Measurements from ENCODE around the gene C11orf71.

Gene C11orf71, protein sequence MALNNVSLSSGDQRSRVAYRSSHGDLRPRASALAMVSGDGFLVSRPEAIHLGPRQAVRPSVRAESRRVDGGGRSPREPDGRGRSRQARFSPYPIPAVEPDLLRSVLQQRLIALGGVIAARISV

DNA sequence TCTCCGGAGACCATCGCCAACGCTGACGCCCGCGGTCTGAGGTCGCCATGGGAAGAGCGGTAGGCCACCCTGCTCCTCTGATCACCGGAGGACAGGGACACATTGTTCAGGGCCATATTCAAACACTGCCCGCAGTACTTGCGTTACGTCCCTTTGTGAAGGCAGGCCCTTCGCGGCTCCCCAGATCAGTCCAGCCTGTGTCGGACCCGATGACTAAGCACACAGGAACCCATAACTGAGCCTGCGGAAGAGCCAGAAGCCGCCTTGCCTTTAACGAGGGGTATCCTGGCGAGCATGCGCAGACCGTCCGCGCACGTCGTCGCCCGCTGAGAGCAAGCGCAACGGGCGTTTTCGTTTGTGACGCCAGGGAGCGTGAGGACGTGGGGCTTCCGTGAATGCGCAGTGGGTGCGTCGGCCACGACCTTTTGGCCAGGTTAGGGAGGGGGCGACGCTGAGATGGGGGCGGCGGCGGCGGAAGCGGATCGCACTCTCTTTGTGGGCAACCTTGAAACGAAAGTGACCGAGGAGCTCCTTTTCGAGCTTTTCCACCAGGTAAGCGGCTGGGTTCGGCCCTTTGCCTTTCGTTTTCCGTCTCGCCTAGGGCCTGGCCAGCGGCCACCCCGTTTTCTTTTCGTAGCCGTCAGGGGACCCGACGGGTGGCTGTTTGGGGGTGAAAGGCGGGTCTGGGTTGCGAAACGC is at the start of gene C11orf71, which contains the start of gene RBM7:
C11orf71 (minus strand) TSS at position 296 of the 699 bp plus-strand sequence; CDS start at position 116, 180 bp downstream.
RBM7 (plus strand) TSS at position 451 of the 699 bp plus-strand sequence; CDS start at position 457, 6 bp downstream.
- DNase-seq = peak; percentile 90 to 92

DNA sequence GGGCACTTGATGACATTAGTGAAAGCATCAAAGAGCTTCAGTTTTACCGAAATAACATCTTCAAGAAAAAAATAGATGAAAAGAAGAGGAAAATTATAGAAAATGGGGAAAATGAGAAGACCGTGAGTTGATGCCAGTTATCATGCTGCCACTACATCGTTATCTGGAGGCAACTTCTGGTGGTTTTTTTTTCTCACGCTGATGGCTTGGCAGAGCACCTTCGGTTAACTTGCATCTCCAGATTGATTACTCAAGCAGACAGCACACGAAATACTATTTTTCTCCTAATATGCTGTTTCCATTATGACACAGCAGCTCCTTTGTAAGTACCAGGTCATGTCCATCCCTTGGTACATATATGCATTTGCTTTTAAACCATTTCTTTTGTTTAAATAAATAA is 49.5 kb upstream of the C11orf71 start:
- no peak for DNase-seq

DNA sequence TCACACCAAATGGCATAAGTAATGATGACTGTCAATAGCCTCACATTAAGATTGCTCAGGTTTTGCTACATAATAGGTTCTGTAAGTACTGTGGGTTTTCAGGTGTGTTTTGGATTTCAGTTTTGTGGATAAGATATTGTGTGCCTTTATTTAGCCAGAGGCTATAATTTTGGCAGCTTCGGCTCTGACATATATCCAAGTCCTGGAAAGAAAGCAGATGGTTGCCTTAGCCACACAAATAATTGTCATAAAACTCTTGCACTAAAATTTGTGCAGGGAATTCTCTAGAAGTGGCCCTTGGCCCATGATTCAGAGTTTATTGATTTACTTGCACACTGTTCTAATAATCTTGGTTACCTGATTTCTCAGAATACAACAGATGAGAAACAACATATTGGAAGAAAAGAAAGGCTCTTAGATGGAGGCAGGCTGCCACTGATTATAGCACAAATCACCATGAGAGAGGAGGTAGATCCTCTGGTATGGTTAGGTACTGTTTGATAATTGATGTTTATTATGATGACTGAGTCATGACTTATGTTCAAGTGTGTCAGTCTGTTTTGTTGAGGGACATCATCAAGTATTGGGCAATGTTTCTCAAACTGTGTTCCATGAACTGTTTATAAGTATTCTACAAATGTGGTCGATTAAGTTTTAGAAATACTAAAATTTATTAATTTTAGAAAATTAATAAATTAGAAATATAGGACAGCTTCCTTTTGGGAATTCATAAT is 48.6 kb upstream of the C11orf71 start:
- no peak for DNase-seq

DNA sequence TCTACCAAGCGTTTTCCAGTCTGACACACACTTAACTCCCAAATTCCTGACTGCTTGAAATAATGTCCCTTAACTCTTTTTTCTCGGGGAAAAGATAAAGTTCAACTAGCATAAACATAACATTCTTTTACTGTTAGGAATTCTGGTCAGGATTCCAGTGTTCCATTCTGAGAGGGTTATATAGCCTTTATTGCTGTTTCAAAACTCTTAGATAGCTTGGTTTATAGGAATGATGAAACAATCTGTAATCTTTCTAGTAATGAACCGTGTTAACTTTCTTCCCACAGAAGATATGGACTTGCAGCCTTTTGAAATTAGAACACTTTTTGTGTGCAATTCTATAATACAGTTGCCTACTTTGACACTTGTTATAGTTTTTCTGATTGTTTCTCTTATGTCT is 47.6 kb upstream of the C11orf71 start:
- no peak for DNase-seq

DNA sequence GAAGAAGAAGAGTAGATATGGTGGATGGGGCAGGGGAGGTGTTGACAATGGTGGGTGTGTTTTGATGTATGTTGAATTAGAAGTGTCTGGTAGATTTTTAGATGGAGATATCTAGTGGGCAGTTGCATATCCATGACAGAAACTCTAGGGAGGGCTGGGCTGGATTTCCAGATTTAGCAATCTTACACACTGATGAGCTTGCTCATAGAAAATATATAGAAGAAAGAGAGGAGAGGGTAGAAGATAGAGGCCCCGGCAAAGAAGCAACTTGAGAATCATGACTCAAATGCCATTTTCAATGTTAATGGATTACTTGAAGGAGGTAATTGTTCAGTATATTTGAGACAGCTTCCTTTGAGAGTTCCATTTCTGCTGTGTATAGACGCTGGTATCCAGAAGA is 47.1 kb upstream of the C11orf71 start:
- DNase-seq = no peak

DNA sequence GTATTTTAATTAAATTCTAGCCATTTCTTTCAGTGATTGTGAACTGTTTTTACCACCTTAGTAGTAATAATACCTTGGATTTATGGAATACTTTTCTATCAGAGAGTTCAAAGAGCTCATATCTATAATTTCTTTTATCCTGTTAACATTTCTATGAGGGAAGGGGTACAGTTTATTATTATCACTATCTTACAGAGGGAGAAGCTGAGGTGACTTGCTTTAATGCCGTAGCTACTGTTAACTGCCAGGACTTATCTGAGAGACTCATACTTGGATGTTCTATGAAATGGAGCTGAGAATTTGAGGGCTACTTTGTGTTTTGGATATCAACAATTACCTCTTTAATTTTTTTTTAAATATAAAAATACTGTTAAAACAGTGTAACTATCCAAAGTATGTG is 42.2 kb upstream of the C11orf71 start:
- DNase-seq = no peak

DNA sequence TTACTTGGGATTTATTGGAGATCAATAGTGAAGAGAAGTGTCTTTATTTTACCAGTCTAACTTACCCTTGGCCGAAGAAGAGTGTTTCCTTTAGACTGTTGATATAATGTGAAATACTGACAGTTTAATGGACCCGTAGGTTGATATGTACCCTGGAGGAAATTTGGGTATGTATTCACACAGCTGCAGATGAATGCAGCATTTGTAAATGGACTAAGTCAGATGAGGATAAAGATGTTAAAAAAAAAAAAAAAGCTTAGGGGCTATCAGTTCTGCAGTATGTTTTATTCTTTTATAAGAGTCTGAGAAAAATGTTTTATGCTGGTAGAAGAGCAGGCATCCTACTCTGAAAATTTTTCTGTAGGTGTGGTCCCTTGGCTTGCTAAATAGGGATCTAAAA is 41.6 kb upstream of the C11orf71 start:
- DNase-seq = no peak

DNA sequence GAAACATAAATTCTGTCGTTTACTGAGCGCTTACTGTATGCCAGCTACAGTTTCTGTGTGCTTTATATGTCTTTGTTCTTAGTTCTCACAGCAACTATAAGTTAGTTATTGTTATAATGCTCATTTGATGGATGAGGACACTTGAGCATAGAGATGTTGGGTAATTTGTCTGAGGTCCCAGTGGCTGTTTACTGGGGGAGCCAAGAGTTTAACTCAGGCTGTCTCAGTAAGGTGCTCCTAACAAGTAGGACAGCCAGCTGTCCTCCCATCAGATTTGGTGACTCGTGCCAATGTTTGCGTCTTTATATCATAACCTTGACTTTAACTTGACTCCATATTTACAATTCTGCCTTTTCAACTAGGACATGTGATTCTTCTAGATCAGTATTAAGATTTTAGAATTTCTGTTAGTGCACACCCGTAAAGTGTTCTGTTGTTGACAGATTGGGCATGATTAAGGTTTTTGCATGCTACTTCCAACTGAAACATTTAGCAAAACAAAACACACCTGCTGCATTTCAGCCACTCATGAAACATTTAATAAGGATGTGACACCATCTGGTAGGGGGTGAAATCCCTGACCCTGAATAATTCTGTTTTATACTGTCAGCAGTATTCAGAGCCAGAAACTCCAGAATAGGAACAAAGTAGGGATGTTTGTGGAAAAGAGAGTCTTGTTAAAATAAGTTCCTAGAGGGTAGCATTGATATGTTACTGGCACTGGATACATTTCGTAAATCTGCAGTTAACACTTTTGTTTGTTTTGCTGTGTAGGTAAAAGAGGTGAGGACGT is 40.9 kb upstream of the C11orf71 start:
- no peak for DNase-seq

DNA sequence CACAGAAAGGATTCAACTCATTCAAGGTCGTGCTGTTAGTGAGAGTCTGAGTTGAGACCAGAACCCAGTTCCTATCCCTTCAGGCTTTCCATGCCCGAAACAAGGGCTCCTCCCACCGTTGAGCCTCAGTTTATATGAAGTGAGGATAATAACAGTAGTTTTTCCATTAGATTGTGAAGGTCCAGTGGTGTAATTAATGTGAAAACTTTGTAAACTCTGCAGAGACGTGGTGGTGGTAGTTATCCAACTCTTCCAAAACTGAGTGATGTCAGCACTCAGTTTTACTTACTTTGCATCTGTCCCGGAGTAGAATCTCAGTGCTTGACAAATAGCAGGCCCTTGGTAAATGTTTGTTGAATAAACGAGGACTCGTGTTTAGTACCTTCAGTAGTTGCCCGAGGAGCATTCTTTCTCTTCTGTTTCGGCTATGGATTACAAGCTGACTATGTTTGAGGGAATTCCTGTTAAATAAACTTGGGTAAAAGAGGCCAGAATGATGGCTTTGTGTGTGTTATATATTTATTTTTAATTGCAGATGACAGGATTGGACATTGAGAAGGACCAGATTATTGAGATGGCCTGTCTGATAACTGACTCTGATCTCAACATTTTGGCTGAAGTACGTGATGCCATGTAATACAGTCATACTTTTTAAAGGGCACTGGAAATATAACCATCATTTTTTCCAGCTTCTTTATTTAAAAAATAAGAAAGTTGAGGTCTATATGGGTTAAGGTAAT is 40.0 kb upstream of the C11orf71 start:
- no peak for DNase-seq

DNA sequence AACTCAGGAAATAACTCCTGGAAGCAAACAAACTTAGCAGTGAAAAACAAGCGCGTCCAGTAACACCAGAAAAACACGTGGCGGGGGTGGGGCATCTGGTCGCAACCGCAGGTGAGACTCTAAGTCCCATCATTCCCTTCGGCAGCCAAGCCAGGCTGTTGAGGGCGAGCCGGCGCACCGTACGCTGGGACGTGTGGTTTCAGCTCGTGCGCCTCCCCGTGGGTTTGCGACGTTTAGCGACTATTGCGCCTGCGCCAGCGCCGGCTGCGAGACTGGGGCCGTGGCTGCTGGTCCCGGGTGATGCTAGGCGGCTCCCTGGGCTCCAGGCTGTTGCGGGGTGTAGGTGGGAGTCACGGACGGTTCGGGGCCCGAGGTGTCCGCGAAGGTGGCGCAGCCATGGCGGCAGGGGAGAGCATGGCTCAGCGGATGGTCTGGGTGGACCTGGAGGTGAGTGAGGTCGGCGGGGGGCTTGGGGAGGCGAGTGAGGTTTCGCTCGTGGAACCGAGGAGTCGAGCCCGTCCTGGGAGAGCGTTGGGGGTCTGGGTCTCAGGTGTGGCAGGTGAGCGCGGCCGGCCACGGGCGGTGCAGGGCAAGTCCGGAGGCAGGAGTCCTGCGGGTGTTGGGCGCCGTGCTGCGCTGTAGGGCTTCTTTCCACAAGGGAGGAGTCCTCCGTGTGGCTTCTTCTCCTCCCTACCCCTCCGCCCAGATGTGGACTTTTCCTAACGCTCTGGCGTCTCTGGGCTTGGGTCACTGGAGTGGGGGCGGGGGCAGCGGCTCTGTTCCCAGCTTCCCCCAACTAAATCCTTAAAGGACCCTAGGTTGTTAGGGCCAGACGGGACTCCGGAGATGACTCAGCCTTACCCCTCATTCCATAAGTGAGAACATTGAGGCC is 39.2 kb upstream of the C11orf71 start, which contains the start of gene REXO2:
REXO2 (plus strand) TSS at position 239 of the 892 bp plus-strand sequence; CDS start at position 301, 62 bp downstream.
- peak; percentile 91 to 93 for DNase-seq

DNA sequence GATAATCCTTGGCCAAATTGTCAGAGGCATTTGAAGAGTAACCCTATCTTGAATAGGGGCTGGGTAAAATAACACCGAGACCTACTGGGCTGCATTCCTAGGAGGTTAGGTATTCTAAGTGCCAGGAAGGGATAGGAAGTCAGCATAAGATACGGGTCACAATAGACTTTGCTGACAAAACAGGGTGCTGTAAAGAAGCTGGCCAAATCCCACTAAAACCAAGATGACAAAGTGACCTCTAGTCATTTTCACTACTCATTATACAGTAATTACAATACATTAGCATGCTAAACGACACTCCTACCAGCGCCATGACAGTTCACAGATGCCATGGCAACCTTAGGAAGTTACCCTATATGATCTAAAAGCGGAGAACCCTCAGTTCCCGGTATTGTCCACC is 38.0 kb upstream of the C11orf71 start:
- DNase-seq = no peak

DNA sequence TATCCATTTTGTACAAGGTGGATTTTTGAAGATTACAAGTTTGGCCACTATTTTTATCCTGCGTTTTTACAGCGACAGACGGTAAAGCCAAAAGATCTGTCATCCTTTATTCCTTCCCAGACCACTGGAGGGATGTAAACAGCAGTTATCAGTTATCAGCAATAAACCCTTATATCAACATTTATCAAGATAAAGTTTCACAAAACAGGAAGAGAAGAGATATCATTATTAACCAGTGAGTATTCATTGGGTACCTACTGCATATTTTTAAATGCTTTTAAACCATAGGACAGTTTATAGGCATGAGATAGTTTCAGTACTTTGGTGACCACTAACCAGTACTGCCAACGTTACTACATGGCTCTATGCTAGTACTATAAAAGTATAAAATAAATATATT is 33.1 kb upstream of the C11orf71 start:
- no peak for DNase-seq

DNA sequence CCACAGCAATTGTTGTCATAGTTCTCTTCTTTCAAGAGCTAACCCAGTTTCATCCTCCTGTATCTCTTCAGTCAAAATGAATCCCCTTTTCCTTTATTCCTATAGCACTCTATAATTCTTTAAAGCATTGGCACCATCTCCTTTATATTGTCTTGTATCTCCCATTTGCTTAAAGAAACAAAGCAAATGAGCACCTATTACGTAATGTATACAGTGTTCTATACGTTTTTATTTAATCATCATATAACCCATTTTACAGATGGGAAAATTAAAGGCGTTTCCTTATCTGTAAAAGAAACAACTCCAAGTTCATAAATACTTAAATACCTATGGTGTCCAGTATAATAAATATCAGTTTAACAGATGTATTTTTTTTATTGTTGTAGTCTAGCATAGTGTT is 32.6 kb upstream of the C11orf71 start:
- DNase-seq = no peak

DNA sequence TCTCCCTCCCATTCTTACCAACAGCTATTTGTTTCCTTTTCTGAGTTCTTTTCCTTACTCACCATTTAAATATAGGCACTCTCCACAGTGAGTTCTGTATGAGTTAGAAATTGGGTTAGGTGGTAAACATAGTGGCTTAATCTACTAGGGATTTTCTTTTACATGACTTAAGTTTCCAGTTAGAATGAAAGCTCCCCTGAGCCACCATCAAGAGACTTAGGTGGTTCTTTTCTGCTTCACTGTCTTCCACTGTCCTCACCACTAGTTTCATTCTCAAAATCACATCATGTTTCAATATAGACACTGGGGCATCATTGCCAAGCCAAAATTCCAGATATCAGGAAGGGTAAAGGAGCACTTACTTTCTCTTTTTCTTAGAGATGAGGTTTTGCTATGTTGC is 30.0 kb upstream of the C11orf71 start:
- DNase-seq = no peak

DNA sequence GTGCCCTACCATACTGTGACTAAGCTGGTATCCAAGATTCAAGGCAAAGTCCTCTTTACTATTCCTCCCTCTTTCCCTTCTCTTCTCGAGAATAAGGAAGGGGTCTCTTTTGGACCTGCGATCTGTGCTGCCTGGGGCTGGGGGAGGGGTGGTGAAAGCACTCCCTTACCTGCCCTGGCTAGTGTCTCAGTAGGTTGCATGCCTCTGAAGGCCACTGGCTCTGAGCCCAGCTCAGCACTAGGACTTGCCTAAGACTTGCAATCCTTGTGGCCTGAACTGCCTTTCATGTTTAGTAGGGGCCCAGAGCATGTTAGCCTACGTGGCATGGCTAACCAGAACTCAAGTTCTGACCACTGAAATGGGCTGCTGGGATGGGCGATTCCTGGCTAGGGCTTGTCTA is 26.0 kb upstream of the C11orf71 start:
- DNase-seq = no peak

DNA sequence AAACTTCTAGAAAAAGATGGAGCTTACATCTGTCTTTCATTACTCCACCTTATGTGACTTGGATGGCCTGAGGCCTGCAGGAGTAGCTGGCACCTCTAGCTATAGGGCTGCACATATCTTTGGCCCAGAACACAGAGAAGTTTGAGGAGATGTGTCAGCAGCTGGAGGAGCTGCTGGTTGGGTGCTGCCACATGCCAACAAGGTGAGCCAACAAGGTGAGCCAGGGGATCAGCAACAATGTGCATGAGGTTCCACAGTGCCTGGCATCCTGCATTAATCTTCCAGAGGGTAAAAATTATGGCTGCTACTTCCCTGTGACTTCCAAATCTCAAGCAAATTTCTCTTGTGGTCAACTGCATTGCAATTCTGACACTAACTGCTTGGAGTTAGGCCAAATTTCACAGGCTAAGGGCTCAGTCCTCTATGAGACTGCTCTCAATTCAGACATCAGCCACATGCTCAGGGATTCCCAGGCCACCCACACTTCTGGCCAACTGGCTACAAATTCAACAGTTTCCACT is 16.2 kb upstream of the C11orf71 start:
- DNase-seq = no peak

DNA sequence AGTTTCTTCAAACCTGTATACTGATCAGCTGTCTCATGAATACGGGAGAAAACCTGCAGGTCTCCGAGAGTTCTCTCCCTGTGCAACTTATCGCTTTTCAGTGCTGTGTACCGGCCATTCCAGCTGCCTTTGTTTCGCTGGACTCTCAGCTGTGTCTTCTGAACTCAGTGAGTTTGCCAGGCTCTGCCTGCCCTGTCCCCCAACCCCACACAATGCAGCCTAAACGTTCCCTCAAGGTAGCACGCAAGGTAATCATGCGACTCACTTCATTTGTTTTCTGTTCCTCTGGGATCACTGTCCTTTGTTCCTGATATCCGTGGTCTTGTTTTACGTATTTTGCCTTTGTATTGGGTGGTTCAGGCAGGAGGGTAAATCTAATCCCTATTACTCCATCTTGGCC is 13.6 kb upstream of the C11orf71 start:
- no peak for DNase-seq

DNA sequence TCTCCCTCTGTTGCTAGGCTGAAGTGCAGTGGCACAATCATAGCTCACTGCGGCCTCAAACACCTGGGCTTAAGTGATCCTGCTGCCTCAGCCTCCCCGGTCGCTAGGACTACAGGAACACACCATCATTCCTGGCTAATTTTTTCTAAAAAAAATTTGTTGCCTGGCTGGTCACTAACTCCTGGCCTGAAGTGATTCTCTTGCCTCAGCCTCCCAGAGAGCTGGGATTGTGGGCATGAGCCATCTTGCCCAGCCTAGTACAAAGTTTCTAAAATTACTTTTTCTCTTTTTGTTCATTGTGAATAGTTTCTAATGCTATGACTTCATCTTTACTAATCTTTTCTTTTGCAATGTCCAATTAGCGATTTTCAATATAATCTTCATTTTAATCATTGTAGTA is 12.6 kb upstream of the C11orf71 start:
- DNase-seq = no peak

DNA sequence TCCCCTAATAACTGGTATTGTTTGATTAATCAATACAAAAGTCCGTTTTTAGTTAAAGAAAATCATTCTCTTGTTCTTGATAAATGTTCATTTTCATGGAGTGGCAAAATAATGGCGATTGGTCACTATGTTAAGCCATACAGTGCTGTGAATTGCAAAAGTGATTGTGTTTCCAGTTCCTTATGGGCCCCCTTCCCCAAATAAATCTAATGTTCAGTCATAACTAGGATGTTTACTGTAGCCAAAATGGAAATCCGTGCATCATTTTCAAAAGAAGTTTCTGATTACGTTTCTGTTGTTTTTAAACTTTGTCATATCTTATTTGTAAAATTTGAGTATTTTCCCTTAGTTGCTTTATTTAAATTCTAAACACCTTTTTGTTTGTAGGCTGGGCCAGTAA is 1.0 kb upstream of the C11orf71 start:
- DNase-seq = no peak

DNA sequence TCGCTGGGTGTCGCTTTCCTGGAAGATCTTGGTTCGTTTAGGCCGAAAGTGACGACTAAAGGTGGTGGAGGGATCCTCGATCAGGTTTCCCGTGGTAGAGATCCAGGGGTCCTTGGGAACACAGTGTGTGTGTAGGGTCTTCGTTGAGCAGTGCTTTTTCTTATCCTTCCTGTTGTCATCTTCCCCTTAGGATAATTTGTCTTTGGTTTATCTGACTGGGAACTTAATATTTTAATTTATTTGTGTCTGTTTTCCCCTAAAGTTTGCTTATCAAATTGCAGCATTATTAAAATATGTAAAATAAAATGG is 558 bp upstream of the C11orf71 start:
- no peak for DNase-seq

DNA sequence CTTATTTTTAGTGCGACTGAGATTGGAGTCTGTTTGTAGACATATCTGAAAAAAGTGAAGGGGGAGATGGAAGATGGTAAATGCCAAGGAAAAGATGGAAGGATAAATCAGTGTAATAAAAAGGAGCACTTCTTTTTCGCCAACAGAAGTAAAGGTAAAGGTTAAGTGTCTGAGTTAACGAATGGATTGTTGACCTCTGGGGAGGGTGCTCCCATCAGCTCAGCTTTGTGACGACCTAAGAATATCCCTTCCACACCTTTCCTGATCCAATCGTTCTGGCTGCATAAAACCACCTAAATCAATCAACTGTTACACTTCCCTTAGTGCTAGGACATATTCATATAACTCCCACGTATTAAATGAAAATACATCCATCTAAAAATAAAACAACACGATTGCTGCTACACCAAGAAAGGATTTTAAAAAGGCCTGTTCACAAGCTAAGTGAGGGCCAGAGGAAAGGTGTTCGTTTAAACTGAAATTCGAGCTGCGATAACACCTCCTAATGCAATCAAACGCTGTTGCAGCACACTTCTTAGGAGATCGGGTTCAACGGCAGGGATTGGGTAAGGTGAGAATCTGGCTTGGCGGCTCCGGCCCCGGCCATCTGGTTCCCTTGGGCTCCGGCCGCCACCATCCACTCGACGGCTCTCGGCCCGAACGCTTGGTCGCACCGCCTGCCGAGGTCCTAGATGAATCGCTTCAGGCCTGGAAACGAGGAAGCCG is 658 bp downstream of the C11orf71 start:
- peak; percentile 21 to 39 for DNase-seq

All from Kasumi-1 (cell line).